GM19328 (cell line): ENCODE data around the gene DCST2.
A peak's percentile ranks its signal among the peaks of the same experiment; 100 is the strongest.

Source experiments
- ATAC-seq: cut with Tn5 transposase; IDR thresholded peaks from one replicate; pipeline ENCODE4 v1.9.1; 2021; ENCODE audit warnings: mild to moderate bottlenecking, moderate library complexity; ENCODE audit not compliant: unreplicated experiment

DCST2 gene

GRCh38 chr1:155030243-155030795, 3.3 kb downstream of the DCST2 start:
- ATAC-seq = no peak

GRCh38 chr1:155029513-155030242, 3.9 kb downstream of the DCST2 start:
- no peak for ATAC-seq

- ATAC-seq = no peak
Measured at GRCh38 chr1:155026588-155026987, 7.0 kb downstream of the DCST2 start.

GRCh38 chr1:155026154-155026553, 7.4 kb downstream of the DCST2 start:
- ATAC-seq = no peak

GRCh38 chr1:155024315-155024714, 9.3 kb downstream of the DCST2 start:
- no peak for ATAC-seq

GRCh38 chr1:155023627-155024026, 10.0 kb downstream of the DCST2 start:
- ATAC-seq = no peak

GRCh38 chr1:155022927-155023236, 10.7 kb downstream of the DCST2 start:
- ATAC-seq = no peak

- ATAC-seq = no peak
Measured at GRCh38 chr1:155022136-155022926, 11.2 kb downstream of the DCST2 start.

- no peak for ATAC-seq
Measured at GRCh38 chr1:155019377-155020245, 14.0 kb downstream of the DCST2 start.

- ATAC-seq = no peak
Measured at GRCh38 chr1:155018617-155019348, 14.8 kb downstream of the DCST2 start.

GRCh38 chr1:155017946-155018316, 15.7 kb downstream of the DCST2 start:
- ATAC-seq = no peak

GRCh38 chr1:155017041-155017945, 16.3 kb downstream of the DCST2 start:
- ATAC-seq = peak; percentile 84

GRCh38 chr1:155016231-155016831, 17.2 kb downstream of the DCST2 start:
- no peak for ATAC-seq

GRCh38 chr1:155015527-155016230, 17.9 kb downstream of the DCST2 start:
- ATAC-seq = no peak

- ATAC-seq = no peak
Measured at GRCh38 chr1:155014709-155015508, 18.7 kb downstream of the DCST2 start.

- ATAC-seq = no peak
Measured at GRCh38 chr1:155013632-155014031, 19.9 kb downstream of the DCST2 start.

- no peak for ATAC-seq
Measured at GRCh38 chr1:155012776-155013602, 20.6 kb downstream of the DCST2 start.
